ENCODE measurements around the gene BICDL2. TPM values are rescaled to one million over a fixed set of nuclear protein-coding genes. Genes with fewer than 3 reads are reported as not detected.

The BICDL2 gene
- total and polyA plus RNA-seq, 9 of the 15 experiments (the other 6 are each of a cell fraction or from before 2014, with no cell fraction given): 0.09 to 0.28 (median 0.09) TPM; not detected in 6

DNA sequence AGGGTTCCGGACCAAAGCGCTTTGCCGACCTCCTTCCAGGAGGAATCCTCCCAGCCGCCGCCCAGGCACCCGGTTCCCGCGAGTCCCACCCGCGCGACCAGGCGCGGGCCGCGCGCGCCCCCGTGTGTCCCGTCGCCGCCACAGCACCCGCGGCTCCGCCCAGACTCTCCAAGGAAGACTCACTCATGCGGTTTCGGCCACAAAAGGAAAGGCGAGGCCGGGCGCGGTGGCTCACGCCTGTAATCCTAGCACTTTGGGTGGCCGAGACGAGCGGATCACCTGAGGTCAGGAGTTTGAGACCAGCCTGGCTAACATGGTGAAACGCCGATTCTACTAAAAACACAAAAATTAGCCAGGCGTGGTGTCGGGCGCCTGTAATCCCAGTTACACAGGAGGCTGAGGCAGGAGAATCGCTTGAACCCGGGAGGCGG, 53.0 kb downstream of the BICDL2 start (continued):
- TF ChIP-seq NKRF (IDR thresholded peaks at IDR 0.05; ENCODE audit: borderline replicate concordance) (no peak), ZBTB26 (CRISPR knock-in tag; IDR thresholded peaks at IDR 0.05) (no peak), SMAD4 (CRISPR knock-in tag; conservative IDR thresholded peaks at IDR 0.05) (peak; percentile 80), CEBPZ (IDR thresholded peaks at IDR 0.05; ENCODE audit: borderline replicate concordance, low read depth, low read length) (no peak), MAZ (CRISPR knock-in tag; conservative IDR thresholded peaks at IDR 0.05 in 1 of 2, IDR thresholded peaks at IDR 0.05 in 1 of 2) (peak in 1 of 2 experiments; percentile 47; a peak in 2 of 4 replicates), ZNF79 (CRISPR knock-in tag; IDR thresholded peaks at IDR 0.05; ENCODE audit: low read depth) (no peak), ZNF551 (CRISPR knock-in tag; IDR thresholded peaks at IDR 0.05) (no peak), ILF3 (IDR thresholded peaks at IDR 0.05; ENCODE audit: borderline replicate concordance) (no peak), HMG20A (CRISPR knock-in tag; conservative IDR thresholded peaks at IDR 0.05) (no peak), SRF (CRISPR knock-in tag; IDR thresholded peaks at IDR 0.05) (peak in 1 of 2 experiments; percentile 62; a peak in 1 of 4 replicates), ZNF316 (IDR thresholded peaks at IDR 0.05) (peak; percentile 6; the same call in 1 of the 2 replicates), ZNF561 (CRISPR knock-in tag; conservative IDR thresholded peaks at IDR 0.05) (no peak), USF1 (CRISPR knock-in tag; IDR thresholded peaks at IDR 0.05) (no peak), FUS (optimal IDR thresholded peaks at IDR 0.05; ENCODE audit: low read depth, low read length) (no peak), FOXA3 (CRISPR knock-in tag; conservative IDR thresholded peaks at IDR 0.05 in 1 of 2, IDR thresholded peaks at IDR 0.05 in 1 of 2) (no peak)
- TF ChIP-seq, protein P1, sequence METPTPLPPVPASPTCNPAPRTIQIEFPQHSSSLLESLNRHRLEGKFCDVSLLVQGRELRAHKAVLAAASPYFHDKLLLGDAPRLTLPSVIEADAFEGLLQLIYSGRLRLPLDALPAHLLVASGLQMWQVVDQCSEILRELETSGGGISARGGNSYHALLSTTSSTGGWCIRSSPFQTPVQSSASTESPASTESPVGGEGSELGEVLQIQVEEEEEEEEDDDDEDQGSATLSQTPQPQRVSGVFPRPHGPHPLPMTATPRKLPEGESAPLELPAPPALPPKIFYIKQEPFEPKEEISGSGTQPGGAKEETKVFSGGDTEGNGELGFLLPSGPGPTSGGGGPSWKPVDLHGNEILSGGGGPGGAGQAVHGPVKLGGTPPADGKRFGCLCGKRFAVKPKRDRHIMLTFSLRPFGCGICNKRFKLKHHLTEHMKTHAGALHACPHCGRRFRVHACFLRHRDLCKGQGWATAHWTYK (CRISPR knock-in tag; IDR thresholded peaks at IDR 0.05): no peak
- TF ChIP-seq, protein P2, sequence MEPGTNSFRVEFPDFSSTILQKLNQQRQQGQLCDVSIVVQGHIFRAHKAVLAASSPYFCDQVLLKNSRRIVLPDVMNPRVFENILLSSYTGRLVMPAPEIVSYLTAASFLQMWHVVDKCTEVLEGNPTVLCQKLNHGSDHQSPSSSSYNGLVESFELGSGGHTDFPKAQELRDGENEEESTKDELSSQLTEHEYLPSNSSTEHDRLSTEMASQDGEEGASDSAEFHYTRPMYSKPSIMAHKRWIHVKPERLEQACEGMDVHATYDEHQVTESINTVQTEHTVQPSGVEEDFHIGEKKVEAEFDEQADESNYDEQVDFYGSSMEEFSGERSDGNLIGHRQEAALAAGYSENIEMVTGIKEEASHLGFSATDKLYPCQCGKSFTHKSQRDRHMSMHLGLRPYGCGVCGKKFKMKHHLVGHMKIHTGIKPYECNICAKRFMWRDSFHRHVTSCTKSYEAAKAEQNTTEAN (CRISPR knock-in tag; IDR thresholded peaks at IDR 0.05): no peak

Measured in K562 (cell line).